Myocyte (in vitro differentiated cells): ENCODE results near the gene BCAR3. TPM values are rescaled to one million over a fixed set of nuclear protein-coding genes. Genes with fewer than 3 reads are reported as not detected.
A peak's percentile ranks its signal among the peaks of the same experiment; 100 is the strongest.
"Not testable (repeated sequence)": the region's sequence is repeated elsewhere in the genome, so short reads cannot be mapped to it uniquely, and the experiment has no call there.

Experiments used
- DNase-seq: peaks from one replicate; pipeline ENCODE4 v3.0.0-alpha.2; 2012; ENCODE audit warnings: low read depth
- total RNA-seq: library from RNA; depleted of rRNA; stranded (reverse); fragments of >200 nt; gene quantifications from 2 replicates; pipeline ENCODE4 v1.2.3, GENCODE V29; 2014

BCAR3 gene
- total RNA-seq, 1 donor from 2014 or later = 46.6 TPM

DNA sequence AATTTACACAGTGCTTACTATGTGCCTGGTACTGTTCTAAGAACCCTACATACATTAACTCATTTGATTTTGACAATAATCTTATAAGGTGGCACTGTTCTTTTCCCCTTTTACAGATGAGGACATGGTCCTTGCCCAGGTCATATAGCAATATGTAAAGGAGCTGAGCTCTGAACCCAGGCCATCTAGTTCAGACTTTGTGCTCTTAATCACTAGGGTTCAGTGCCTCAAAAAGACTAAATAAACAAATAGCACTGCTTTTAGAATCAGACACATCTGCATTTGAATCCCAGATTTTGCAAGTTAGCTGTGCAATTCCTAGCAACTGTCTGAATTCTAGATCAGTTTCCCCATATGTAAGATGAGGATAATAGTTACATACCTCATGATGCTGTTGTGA lies 8.7 kb upstream of the BCAR3 start:
- no peak for DNase-seq

DNA sequence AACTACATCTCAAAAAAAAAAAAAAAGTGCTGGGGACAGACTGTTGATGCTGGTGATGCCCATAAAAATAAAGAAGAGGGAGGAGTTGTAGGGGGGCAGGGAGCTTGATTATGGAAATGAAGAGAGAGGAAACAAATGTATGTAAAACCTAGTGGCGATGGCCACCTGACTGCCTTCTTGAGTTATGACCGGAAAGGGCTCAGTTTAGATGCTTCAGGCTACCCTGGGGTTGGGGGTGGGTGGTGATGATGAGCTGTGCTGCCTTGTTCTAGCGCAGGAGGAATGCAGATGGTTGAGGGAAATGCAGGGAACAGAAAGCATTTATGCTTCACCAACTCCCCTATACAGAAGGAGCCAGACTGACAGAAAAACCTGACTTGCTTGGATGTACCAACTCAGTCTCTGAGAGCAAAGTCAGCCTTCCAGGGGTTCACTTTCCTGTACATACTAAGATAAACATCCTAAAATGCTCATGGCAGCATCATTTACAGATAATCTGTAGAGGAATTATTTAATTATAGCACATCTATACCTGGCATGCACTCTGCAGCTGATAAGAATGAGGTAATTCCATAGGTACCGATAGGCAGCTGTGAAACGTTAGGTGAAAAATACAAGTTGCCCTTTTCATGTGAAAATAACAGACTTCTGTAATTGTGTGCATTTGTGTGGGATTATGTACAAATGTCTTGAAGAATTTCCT lies 8.0 kb upstream of the BCAR3 start:
- no peak for DNase-seq

DNA sequence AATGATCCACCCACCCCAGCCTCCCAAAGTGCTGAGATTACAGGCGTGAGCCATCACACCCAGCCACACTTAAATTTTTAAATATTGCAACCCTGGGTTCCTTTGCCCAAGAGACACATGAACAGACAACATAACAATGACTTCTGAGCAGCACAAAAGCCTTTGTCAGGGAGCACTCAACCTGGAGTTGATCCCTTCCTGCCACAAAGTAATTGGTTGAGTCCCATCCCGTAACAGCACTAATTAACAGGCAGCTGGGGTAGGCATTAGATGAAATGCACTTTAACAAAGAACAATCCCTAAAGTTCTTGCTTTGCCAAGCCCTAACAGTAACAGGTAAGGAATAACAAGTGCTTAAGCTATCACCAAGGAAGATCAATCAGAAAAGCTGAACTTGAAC lies 5.9 kb upstream of the BCAR3 start:
- DNase-seq = no peak

DNA sequence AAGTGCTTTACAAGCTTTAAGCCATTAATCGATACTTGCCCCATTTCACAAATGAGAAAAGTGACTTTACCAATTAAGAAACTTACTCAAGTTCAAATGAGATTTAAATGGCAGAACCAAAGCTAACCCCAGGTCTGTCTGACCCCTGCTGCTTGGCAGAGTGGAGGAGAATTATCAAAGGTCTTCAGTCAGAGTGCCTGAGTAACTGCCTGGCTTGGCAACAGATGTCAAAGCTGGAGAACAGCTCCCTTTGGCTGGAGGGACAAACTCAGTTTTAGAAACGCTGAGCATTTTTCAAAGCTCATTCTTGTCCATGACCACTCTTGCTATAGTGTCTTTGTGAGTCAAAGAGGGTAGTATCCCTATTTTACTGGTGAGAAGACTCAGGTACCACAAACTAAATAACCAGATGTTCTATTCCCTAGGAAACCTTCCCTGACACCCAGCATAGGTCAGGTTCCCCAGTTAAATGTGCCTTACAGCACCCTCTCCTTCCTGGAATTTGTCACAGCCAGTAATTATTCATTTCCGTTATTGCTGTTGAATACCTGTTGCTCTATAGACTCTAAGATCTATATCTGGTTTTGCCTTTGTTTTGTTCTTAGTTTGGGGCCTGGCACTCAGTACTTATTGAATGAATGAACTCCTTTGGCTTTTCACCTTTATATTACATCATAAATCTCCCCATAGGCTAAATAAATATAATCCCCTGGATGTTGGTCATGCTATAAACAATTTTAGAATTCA lies 5.0 kb upstream of the BCAR3 start:
- no peak for DNase-seq

DNA sequence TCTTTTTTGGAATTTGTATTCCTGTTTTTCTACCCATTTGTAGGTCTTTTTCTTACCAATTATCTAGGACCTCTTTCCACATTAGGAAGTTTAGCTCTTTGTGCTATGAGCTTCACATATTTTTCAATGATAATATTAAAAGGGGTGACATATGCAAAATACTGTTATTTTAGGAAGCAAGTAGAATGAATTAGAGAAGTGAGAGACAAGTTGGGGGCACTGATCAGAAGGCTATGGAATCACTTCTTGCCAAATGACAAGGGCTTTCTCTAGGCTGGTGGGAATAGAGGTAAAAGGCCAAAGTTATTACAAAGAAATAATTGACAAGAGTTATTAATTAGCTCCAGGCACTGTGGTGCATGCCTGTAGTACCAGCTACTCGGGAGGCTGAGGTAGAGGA lies 4.3 kb upstream of the BCAR3 start:
- DNase-seq = no peak

DNA sequence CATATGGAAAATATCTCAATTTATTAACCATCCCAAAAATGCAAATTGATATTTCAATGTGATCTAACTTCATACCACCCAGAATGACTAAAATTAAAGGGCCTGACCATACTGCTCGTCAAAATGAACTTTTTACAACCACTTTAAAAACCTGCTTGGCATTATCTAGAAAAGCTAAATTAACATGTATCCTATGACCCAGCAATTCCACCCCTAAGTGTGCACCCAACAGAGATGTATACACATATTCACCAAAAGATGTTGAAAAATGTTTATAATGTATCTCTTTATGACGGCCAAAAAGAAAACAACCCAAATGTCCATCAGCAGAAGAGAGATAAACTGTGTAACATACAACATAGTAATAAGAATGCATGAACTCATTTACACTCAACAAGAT lies 1.6 kb upstream of the BCAR3 start:
- no peak for DNase-seq

DNA sequence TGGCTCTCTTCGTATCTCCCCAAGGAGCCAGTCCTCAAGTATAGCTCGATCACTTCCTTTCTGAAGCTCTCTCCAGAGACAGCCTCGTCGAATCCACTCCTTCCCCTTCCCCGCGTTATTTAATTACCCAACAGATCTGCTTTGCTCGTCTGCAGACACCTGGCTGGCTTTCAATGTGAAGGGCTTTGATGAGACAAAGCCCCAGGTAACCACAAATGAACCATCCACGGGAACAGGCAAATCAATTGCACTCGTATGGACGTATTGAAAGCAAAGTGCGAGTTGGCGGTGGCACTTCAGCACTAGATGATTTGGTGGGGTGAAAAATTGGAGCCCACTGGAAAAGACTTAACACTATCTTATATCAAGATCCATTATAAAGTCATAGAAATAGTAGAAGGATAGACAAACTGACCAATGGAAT lies 364 bp upstream of the BCAR3 start:
- DNase-seq = no peak

DNA sequence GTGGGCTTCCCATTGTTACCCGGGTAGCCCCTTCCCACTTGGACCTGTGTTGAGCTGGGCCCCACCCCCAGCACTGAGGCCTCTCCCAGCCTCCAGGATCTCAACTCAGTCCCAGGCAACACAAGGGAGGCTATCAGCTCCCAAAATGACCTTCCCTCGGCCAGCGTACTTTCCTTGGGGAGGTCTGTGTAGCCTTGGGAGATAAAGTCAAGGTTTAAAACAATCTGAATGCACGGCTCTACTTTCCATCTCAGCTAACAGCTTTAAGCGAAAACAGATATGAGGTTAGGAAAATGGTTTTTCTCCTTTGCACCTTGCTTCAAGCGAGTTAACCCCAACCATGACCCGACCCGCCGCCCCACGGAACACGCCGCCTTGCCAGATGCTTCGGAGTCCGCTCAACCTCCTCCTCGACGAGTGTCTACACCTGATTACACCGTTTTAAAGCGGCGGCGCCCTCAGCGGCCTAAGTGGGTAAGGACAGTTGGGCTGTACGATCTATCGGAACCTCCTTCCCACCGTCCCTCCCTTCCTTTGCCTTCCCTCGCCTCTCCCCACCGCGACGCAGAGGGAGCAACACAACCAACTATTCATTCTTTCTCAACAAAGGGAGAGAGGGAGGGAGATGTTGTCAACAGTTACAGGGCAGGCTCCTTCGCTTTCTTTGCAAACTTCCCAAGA lies 1.1 kb downstream of the BCAR3 start:
- DNase-seq = peak; percentile 93

DNA sequence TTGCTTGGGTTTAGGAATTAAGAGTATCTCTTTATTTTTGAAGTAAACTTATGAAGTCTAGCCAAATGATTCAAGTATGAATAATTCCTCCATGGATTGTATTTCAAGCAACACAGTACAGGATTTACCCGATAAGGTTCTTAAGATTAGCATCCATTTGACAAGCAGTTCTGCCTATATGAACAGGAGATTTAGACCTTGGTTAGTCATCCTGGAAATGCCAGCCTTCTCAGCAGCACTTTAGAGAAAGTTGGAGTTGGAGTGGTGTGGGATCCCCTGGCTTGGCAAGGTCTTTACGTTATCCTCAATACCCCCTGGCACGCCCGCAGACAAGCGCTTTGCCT lies 1.6 kb downstream of the BCAR3 start:
- peak; percentile 43 for DNase-seq

DNA sequence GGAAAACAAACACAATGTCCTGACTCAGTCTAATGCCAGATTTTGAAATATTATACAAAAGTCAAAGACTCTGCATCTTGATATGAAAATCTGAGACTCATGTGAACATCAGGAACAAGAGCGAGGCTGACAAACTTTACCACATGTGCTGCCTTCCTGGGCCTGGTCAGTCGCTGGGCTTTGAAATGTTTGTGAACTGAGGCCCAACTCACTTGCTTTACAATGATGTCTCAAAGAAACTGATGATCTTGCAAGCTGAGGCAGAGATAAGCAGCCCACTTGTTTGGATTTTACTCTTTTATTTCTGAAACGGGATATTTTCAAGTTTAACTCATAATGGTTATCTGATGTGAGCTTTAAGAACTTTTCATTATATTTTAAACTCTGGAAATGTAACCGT lies 2.1 kb downstream of the BCAR3 start:
- DNase-seq = no peak

DNA sequence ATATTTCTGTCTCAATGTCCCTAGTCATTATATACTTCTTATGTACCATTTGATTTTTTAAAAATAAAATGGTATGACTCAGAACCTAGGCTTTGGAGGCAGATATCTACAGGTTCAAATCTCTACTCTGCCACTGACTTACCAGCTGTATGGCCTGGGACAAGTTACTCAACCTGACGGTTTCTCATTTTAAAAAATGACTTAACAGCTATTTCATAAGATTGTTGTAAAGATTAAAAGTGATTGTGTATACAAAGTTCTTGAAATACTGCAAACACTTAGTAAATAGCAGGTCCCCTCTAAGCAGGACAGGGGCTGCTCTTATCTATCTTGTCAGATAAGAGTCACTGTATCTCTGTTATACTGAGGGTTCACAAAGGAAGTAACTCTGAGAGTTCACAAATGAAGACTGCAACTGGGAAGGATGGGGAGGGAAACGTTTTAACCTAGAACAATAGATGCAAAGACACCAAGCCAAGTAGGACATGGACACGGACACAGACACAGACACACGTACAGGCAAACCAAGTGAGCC lies 2.6 kb downstream of the BCAR3 start:
- no peak for DNase-seq

DNA sequence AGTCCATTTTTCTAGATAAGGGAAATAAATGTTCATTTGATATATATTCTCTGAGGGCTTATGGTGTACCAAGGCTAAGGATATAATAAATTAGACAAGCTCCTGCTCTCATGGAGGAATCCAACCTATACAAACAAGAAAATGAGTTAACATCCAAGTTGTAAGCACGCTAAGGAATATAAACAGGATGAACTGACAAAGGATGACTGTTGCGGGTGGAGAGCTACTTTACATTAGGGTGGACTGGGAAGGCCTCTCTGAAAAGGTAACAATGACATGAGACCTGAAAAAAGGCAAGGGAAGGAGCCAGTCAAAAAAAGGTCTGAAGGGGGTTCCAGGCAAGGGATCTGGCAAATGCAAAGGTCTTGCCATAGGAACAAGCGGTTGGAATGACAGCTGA lies 3.1 kb downstream of the BCAR3 start:
- no peak for DNase-seq

DNA sequence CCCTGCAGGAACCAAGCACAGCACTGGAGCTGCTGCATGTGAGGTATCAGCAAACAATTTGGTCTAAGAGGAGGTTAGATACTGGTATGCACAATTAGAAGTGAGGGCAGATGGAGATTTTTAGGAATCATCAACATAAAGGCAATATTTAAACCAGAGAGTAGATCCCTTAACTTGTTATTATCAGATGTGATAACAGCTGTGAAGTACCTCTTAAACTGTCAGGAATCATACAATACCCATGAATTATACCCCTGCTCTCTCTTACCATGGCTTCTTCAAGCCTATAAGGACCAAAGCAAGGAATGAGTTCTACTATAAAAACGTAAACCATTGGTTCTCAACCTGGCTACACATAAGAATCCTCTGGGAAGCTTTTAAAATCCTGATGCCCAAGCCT lies 3.9 kb downstream of the BCAR3 start:
- no peak for DNase-seq

DNA sequence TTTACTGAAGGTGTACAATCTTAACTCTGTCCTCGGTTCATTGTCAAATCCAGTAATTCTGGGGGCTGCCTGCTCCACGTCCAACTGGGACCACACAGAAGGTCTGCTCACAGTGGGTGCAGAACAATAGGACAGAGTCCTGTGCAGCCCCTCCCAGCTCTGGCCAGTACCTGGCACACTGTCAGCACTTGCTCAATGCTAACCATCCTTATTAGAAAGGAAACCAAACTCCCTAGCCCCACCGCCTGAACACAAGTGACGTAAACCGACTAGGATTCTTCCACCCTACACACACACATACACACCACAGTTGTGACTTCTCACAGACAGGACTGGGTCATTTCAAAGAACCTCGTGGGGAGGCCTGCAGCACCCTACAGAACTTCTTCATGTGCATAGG lies 5.2 kb downstream of the BCAR3 start:
- no peak for DNase-seq

DNA sequence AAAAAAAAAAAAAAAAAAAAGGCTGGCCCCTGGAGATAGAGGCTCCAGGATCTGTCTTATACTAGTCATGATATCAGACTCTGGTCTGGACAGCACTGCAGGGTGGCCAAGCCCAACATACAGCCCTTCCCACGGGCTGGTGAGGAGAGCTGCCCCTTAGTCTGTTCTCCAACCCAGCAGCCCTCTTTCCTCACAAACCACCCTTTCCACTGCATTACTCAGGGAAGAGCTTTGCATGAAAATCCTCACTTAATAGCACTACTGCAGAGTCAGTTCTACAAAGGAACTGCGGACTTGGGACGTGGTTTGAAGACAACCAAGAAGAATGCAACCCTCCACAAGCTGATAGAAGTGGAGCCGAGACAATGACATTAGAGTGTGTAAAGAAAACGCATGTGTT lies 5.7 kb downstream of the BCAR3 start:
- DNase-seq = peak; percentile 44

DNA sequence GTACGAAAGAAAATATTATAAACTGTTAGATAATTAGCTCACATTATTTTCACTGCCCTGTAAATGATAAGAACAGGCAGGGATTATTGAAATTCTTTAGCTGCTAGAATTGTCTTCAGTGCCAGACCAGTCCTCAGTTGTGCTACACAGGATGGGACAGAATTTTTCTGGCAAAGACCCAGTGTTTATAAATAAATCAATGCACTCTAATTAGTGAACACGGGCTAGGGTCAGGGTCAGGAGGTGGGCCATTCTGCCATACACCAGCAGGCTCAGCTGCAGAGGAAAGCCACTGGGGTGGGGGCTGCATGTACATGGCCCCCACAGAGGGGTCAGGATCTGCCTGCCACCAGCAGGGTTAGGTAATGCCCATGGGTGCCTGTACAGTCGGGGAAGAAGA lies 6.4 kb downstream of the BCAR3 start:
- DNase-seq = no peak

DNA sequence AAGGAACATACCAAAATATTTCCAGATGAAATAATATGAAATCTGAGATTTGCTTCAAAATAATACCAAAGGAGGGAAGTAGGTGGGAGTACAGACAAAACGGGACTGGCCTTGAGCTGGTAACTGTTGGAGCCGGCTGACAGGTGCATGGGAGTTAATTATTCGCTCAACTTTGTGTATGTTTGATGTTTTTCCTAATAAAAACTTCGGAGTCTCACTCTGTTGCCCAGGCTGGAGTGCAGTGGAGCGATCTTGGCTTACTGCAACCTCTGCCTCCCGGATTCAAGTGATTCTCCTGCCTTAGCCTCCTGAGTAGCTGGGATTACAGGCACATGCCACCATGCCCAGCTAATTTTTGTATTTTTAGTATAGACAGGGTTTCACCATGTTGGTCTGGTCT lies 7.6 kb downstream of the BCAR3 start:
- not testable (repeated sequence) for DNase-seq

DNA sequence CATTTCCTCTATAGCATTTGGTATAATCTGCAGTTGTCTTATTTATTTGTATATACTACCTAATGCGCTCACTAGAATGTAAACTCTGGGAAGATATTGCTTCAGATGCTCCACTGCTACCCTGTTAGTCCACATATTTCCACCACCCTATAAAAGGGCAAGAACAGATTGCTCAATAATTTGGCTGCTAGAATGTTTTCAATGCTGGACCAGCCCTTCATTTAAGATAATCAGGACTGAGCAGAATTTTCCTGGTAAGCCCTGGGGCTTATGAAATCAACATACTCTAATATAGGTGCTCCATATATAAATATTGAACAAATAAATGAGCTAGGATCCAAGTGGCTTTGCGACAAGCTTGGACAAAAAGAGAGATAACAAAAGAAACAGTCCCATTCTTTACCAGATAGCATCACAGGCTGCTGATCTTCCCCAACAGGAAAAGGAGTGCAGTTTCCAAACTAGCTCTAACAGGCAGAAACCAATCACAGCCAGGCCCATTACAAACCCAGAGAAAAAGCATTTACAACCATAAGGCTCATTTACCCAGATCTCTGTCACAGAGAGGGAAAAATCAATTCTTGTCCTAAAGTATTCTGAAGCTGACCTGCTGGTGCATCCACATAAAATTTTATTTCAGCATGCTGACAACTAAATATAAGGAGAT lies 8.3 kb downstream of the BCAR3 start:
- no peak for DNase-seq

DNA sequence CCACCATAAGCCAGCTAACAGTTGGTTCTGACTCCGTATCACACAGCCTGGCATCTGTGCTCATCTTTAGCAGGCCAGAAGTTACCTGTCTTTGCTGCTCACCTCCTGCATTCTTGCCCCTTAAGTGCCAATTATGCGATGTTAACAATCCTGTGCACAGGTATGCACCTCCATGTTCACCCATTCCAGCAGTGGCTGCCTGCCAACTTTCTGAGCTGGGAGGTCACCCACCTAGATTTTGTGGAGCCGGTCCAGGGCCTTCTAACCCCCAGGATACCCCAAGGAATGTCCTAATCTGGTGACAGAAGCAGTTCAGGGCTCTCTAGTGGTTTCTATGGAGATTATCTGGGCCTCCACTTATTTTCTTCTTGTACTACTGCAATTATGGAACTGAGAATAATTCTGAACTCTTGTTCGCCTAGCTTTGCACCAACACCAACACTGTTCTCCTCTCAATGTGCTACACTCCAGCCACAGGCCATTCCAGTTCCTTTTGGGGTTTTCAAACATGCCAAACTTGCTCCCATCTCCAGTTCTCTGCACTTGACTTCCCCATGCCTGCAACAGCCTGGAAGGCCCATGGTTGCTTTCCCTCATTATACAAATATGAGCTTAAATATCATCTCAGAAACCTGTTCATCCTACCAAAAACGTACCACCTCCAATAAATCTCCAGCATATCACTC lies 9.0 kb downstream of the BCAR3 start:
- DNase-seq = no peak

DNA sequence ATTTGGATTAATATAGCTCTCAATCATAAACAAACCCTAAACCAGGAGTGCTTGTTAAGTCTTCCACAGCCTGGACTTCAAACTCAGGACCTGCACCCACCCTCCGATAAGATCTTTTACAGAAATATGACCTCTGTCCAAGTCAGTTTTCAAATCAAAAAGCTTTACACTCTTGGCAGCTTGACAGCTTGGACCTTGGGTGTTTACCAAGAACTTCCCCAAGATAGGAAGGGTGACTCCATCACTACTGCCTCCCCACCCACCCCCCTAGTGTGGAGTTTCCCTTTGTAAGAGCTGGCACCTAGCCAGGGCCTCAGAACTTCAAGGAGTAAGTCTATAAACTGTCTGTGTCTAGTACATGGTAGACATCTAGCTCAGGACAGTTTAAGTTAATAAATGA lies 9.6 kb downstream of the BCAR3 start:
- peak; percentile 63 for DNase-seq

DNA sequence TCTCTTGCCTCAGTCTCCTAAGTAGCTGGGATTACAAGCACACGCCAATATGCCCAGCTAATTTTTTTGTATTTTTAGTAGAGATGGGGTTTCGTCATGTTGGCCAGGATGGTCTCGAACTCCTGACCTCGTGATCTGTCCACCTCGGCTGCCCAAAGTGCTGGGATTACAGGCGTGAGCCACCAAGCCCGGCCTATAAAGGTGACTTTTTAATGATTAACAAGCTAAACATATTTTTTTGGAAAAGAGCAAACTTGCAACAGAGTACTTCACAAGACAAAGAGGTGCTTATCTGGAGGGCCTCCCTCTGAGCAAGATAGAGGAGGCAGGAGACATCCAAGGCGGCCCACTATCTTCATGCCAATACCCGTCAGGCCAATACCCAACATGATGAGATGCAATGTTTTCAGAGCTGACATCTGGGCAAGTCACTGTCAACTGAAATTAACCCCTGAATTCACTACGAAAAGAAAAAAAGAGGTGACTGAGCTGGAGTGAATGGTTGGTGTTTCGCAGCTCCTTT lies 10.5 kb downstream of the BCAR3 start:
- no peak for DNase-seq
